Gastrocnemius medialis (tissue), 4 donors: ENCODE data around the gene TNRC18. TPM values are rescaled to one million over a fixed set of nuclear protein-coding genes. Genes with fewer than 3 reads are reported as not detected.

Experiments
- ATAC-seq, 2 donors: fragments of 150-250 bp; one replicate each; pipeline ENCODE4 v1.9.1; 2016
- DNase-seq, 2 donors: peaks; one replicate each; pipeline ENCODE4 v3.0.0-alpha.2; 2019
- H3K27ac ChIP-seq, 4 donors: fragments of 200-600 bp; sonication (generic); 1 replicate in 1 of 4; 2 replicates in 3 of 4; pipeline ENCODE4 v1.5.1; 2016 to 2018; ENCODE audit warnings: mild to moderate bottlenecking in 2 of 4, moderate library complexity in 1 of 4
- H3K27me3 ChIP-seq, 3 donors: fragments of 200-600 bp; sonication (generic) in 2 of 3; 1 replicate in 1 of 3; 2 replicates in 2 of 3; pipeline versions ENCODE4 v1.5.1 to v1.6.0; 2016 to 2019; ENCODE audit warnings: mild to moderate bottlenecking in 1 of 3, moderate library complexity in 1 of 3
- H3K36me3 ChIP-seq, 2 donors: fragments of 200-600 bp; sonication (generic) in 1 of 2; one replicate each; pipeline ENCODE4 v1.5.1; 2017 to 2018
- H3K4me1 ChIP-seq, 2 donors: fragments of 200-600 bp; sonication (generic) in 1 of 2; one replicate each; pipeline ENCODE4 v1.5.1; 2016 to 2017; ENCODE audit warnings: mild to moderate bottlenecking in 2 of 2
- H3K4me3 ChIP-seq, 4 donors: fragments of 200-600 bp; sonication (generic) in 3 of 4; 1 replicate in 1 of 4; 2 replicates in 3 of 4; pipeline ENCODE4 v1.5.1; 2016 to 2019; ENCODE audit warnings: mild to moderate bottlenecking in 2 of 4
- H3K9me3 ChIP-seq, 3 donors: fragments of 200-600 bp; sonication (generic) in 2 of 3; 1 replicate in 1 of 3; 2 replicates in 2 of 3; pipeline ENCODE4 v1.5.1; 2016 to 2019
- POLR2A ChIP-seq, 2 donors: fragments of 450-650 bp; IDR thresholded peaks; one replicate each; pipeline ENCODE4 v1.6.1; 2017; ENCODE audit warnings: antibody characterized with exemption in 2 of 2, mild to moderate bottlenecking in 2 of 2, moderate library complexity in 2 of 2
- in situ Hi-C, 4 donors: fragments of 200-750 bp; cut with MboI; loops; one replicate each; pipeline versions ENCODE4 v1.15.0 to v1.8.0; 2017; ENCODE audit warnings: low sequenced_read_pairs in 4 of 4
- intact Hi-C: fragments of 100-400 bp; cut with DNase I; formaldehyde crosslinking; loops from one replicate; pipeline ENCODE4 v1.15.1; 2023; ENCODE audit warnings: low total_unique reads
- total RNA-seq, 4 donors: library from RNA; depleted of rRNA; stranded (reverse); fragments of >200 nt; gene quantifications; one replicate each; pipeline versions ENCODE4 v1.1.0 to v1.2.3, GENCODE V29; 2016
- TF ChIP-seq, protein P1 (sequence below), 5 experiments: fragments of 450-650 bp in 3 of 5; fragments of 200-600 bp in 2 of 5; sonication (generic) in 2 of 5; IDR thresholded peaks in 4 of 5; conservative IDR thresholded peaks in 1 of 5; 1 replicate in 4 of 5; 2 replicates in 1 of 5; pipeline ENCODE4 v1.5.1; 2016 to 2019; ENCODE audit warnings: antibody characterized with exemption in 5 of 5, mild to moderate bottlenecking in 3 of 5, moderate library complexity in 3 of 5

Gene TNRC18
- total RNA-seq, 4 donors from 2014 or later, result 8.7 to 31.2 (median 20.5) TPM

DNA sequence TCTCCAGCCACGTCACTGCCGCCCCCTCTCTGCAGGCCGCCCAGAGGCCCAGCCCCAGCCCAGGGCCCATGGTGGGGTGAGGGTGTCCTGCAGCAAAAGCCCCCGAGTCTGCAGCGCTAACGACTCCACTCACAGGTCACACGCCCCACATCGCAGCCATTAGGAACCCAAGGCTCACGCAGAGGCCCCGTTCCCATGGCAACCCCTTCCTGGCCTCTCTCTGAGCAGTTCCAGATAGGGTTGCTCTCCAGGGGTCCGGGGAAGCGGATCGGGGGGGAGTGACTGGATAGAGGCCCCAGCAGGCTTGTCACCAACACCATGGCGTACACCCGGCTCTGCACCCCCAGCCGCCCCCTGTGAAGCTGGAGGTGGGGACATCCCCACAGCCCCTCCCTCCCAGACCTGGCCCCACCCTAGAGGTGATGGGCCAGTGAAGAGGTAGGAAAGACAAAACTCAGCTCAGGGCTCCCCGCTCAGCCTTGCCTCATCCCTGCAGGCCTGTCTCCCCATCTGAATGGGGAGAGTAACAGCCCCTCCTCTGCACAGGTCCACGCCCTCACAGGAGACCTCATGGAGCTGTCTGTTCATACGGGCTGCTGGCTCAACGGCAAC, 41.2 kb downstream of the TNRC18 start:
- no peak for TF ChIP-seq POLR2A (IDR thresholded peaks at IDR 0.05)
- TF ChIP-seq, protein P1, sequence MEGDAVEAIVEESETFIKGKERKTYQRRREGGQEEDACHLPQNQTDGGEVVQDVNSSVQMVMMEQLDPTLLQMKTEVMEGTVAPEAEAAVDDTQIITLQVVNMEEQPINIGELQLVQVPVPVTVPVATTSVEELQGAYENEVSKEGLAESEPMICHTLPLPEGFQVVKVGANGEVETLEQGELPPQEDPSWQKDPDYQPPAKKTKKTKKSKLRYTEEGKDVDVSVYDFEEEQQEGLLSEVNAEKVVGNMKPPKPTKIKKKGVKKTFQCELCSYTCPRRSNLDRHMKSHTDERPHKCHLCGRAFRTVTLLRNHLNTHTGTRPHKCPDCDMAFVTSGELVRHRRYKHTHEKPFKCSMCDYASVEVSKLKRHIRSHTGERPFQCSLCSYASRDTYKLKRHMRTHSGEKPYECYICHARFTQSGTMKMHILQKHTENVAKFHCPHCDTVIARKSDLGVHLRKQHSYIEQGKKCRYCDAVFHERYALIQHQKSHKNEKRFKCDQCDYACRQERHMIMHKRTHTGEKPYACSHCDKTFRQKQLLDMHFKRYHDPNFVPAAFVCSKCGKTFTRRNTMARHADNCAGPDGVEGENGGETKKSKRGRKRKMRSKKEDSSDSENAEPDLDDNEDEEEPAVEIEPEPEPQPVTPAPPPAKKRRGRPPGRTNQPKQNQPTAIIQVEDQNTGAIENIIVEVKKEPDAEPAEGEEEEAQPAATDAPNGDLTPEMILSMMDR (IDR thresholded peaks at IDR 0.05 in 4 of 5, conservative IDR thresholded peaks at IDR 0.05 in 1 of 5), result no peak
- peaks cover 0 to 13% of the 10 kb centered on the region in 2 donors for H3K36me3 ChIP-seq
- in situ Hi-C loops (no loop called here), intact Hi-C loops (no loop called here)
- H3K4me1 ChIP-seq, result peaks cover 18 to 27% of the 10 kb centered on the region in 2 donors
- no peak overlapping the region for H3K27ac ChIP-seq
- DNase-seq, result no peak
- no peak for ATAC-seq
- H3K27me3 ChIP-seq, result no peaks in the 10 kb centered on the region
- H3K9me3 ChIP-seq, result no peaks in the 10 kb centered on the region
- H3K4me3 ChIP-seq, result no peak overlapping the region

DNA sequence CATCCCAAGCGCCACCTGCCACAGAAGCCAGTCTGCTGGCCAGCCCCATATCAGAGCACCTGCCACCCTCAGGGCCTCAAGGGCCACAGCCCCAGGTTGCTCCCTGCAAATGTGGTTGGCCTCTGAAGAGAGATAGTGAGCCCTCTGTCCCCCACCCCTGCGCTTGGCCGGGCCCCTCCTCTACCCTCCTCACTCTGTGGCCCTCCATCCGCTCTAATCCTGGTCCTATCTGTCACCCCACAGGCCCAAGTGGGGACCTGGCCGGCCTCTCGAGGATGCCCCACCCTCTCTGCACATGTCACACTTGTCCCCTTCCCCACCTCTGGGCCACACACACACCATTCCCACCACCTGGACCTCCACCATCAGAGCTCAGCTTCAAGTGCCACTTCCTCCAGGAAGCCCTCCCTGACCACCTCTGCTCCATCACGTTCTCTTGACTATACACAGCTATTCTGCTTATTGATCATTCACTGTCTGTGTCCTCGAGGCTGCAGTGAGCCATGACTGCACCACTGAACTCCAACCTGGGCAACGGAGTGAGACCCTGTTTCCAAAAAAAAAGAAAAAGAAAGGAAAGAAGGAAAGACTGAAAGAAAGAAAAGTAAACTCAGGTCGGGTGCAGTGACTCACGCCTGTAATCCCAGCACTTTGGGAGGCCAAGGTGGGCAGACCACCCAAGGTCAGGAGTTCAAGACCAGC, 42.4 kb downstream of the TNRC18 start:
- Histone ChIP-seq H3K27ac (no peak overlapping the region), H3K9me3 (no peaks in the 10 kb centered on the region), H3K4me1 (peaks cover 18 to 27% of the 10 kb centered on the region in 2 donors), H3K27me3 (no peaks in the 10 kb centered on the region), H3K4me3 (no peak overlapping the region), H3K36me3 (peaks cover 0 to 7% of the 10 kb centered on the region in 2 donors)
- intact Hi-C loops (no loop called here), in situ Hi-C loops (no loop called here)
- ATAC-seq (no peak), DNase-seq (no peak)
- no peak for TF ChIP-seq POLR2A (IDR thresholded peaks at IDR 0.05)
- TF ChIP-seq, protein P1 (IDR thresholded peaks at IDR 0.05 in 4 of 5, conservative IDR thresholded peaks at IDR 0.05 in 1 of 5), result no peak

DNA sequence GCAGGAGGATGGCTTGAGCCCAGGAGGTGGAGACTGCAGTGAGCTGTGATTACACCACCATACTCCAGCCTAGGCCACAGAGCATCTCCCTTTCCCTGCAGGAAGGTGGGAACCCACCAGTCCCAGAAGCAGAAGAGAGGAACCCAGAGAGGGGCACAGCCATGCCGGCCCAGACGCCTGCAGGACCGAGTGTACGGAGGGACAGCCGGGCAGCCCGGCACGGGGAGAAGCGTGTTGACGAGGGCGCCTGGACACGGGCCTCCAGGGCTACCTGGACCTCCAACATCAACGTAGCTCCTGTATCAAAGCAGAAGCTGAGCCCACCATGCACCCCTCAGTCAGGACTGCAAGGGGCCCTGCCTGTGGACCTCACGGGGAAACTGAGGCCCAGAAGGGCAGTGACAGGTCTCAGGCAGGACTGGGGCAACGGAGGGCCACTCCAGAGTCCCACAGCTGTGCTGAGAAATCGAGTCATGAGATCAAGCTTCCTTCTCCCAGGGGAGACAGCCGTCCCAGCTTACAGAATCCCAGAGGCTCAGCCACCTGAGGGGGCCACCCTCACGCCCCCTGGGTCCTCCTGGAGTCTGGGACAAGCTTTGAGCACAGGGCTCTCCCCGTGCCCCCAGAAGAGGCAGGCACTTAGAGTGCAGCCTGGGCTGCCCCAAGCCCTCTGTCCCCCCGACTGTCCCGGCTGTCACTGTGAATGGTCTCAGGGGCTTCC, 43.1 kb downstream of the TNRC18 start:
- Histone ChIP-seq H3K4me1 (peaks cover 18 to 27% of the 10 kb centered on the region in 2 donors), H3K27ac (no peak overlapping the region), H3K4me3 (no peak overlapping the region), H3K27me3 (no peaks in the 10 kb centered on the region), H3K36me3 (peaks cover 0 to 13% of the 10 kb centered on the region in 2 donors), H3K9me3 (no peaks in the 10 kb centered on the region)
- intact Hi-C loops (no loop called here), in situ Hi-C loops (no loop called here)
- no peak for TF ChIP-seq POLR2A (IDR thresholded peaks at IDR 0.05)
- TF ChIP-seq, protein P1 (IDR thresholded peaks at IDR 0.05 in 4 of 5, conservative IDR thresholded peaks at IDR 0.05 in 1 of 5), result no peak
- ATAC-seq, result no peak
- no peak for DNase-seq

DNA sequence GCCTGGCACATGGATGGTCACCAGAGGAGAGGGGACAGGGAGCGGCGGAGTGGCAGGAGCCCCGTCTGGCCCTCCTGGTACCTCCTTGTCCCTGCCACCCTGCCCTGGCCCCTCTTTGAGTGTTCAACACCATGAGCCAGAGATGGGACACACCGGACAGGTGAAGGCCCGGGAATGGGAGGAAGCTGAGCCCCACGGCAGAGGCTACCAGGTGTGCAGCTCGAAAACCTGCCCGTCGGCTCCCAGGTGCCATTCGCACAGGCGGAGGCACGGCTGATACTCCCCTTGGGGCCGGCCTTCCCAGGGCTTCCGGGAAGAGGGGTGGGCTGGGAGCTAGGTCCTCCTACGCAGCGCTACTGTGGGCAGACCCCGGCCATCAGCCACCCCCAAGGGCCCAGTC, 44.1 kb downstream of the TNRC18 start:
- H3K27ac ChIP-seq, result no peak overlapping the region
- no peak for DNase-seq
- H3K9me3 ChIP-seq, result no peaks in the 10 kb centered on the region
- TF ChIP-seq, protein P1 (IDR thresholded peaks at IDR 0.05 in 4 of 5, conservative IDR thresholded peaks at IDR 0.05 in 1 of 5), result no peak
- TF ChIP-seq POLR2A (IDR thresholded peaks at IDR 0.05), result no peak
- peaks cover 18 to 27% of the 10 kb centered on the region in 2 donors for H3K4me1 ChIP-seq
- no peak for ATAC-seq
- no peaks in the 10 kb centered on the region for H3K27me3 ChIP-seq
- in situ Hi-C loops (no loop called here), intact Hi-C loops (no loop called here)
- H3K36me3 ChIP-seq, result peaks cover 0 to 16% of the 10 kb centered on the region in 2 donors
- no peak overlapping the region for H3K4me3 ChIP-seq
